ENCODE measurements around the gene TAMALIN. TPM values are rescaled to one million over a fixed set of nuclear protein-coding genes. Genes with fewer than 3 reads are reported as not detected.

The TAMALIN gene
- total RNA-seq, 4 donors from 2014 or later, result 11.5 to 14.5 (median 12.5) TPM

DNA sequence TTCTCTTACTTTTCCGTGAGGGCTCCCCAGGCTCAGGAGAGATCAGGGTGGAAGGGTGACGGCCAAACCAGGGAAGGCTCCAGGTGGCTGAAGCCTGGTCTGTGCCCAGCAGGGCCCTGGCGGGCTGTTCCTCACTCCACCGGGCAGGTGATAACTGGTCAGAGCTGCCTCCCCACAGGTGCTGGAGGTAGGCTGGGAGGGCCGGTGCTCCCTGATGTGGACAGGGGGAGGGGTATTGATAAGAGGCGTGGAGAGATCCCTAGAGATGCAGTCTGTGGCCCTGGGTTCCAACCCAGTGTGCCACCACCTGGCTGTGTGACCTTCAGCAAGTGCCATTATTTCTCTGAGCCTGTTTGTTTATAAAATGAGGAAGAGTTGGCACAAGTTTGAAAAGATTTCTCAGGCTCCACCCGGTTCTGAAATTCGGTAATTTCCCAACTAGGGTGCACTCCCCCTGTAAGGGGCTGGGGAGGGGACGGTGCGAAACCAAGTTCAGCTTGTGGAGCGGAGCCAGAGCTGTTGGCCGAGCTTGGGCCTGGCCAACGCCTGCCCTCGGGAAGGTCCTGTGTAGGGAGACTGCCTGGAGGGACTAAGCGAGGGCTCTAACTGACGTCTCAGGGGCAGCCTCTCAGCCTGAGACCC lies 43.5 kb downstream of the TAMALIN start:
- DNase-seq (ENCODE audit: low spot score in 2 of 2), result peak in 1 of 2 donors; percentile 88
- no peaks in the 10 kb centered on the region for H3K27me3 ChIP-seq
- peaks cover 17% of the 10 kb centered on the region for H3K36me3 ChIP-seq
- no peaks in the 10 kb centered on the region for H3K9me3 ChIP-seq
- peaks cover 56% of the 10 kb centered on the region for H3K4me1 ChIP-seq
- 24% methylated on average over 16 of the region's 16 CpGs for WGBS
- peak overlapping the region; percentile 95 for H3K27ac ChIP-seq
- TF ChIP-seq POLR2AphosphoS5 (IDR thresholded peaks at IDR 0.05), result peak in 1 of 3 donors; percentile 54
- no peak for TF ChIP-seq EP300 (IDR thresholded peaks at IDR 0.05)
- TF ChIP-seq, protein P1, sequence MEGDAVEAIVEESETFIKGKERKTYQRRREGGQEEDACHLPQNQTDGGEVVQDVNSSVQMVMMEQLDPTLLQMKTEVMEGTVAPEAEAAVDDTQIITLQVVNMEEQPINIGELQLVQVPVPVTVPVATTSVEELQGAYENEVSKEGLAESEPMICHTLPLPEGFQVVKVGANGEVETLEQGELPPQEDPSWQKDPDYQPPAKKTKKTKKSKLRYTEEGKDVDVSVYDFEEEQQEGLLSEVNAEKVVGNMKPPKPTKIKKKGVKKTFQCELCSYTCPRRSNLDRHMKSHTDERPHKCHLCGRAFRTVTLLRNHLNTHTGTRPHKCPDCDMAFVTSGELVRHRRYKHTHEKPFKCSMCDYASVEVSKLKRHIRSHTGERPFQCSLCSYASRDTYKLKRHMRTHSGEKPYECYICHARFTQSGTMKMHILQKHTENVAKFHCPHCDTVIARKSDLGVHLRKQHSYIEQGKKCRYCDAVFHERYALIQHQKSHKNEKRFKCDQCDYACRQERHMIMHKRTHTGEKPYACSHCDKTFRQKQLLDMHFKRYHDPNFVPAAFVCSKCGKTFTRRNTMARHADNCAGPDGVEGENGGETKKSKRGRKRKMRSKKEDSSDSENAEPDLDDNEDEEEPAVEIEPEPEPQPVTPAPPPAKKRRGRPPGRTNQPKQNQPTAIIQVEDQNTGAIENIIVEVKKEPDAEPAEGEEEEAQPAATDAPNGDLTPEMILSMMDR (IDR thresholded peaks at IDR 0.05), result no peak
- H3K4me3 ChIP-seq, result peak overlapping the region; percentile 74

GRCh38 chr12:52050758-52051541 lies 44.2 kb downstream of the TAMALIN start, which contains the start of gene NR4A1:
TSS of gene NR4A1 (plus strand) at chr12:52051442. CDS start at chr12:52054329, 2,887 bp downstream.
- Histone ChIP-seq H3K4me1 (peaks cover 53% of the 10 kb centered on the region), H3K4me3 (peak within 1 kb of the TSS; percentile 74), H3K36me3 (peaks cover 21% of the 10 kb centered on the region), H3K27me3 (no peaks in the 10 kb centered on the region), H3K9me3 (no peaks in the 10 kb centered on the region), H3K27ac (peak within 1 kb of the TSS; percentile 95)
- peak; percentile 99 for DNase-seq (ENCODE audit: low spot score in 2 of 2)
- WGBS, result 0% methylated on average over 17 of the region's 77 CpGs
- TF ChIP-seq POLR2A (IDR thresholded peaks at IDR 0.05) (peak; percentile 92 to 99), EP300 (IDR thresholded peaks at IDR 0.05) (peak; percentile 95), POLR2AphosphoS5 (IDR thresholded peaks at IDR 0.05) (peak; percentile 91 to 93 (median 92))
- TF ChIP-seq, protein P1 (IDR thresholded peaks at IDR 0.05), result peak in 1 of 2 donors; percentile 12

- H3K4me3 ChIP-seq, result peak overlapping the region; percentile 74
- H3K36me3 ChIP-seq, result peaks cover 37% of the 10 kb centered on the region
- H3K4me1 ChIP-seq, result peaks cover 40% of the 10 kb centered on the region
- 56% methylated on average over 7 of the region's 7 CpGs for WGBS
- TF ChIP-seq POLR2AphosphoS5 (IDR thresholded peaks at IDR 0.05) (no peak), EP300 (IDR thresholded peaks at IDR 0.05) (no peak), POLR2A (IDR thresholded peaks at IDR 0.05) (no peak)
- TF ChIP-seq, protein P1 (IDR thresholded peaks at IDR 0.05), result no peak
- no peaks in the 10 kb centered on the region for H3K9me3 ChIP-seq
- H3K27me3 ChIP-seq, result no peaks in the 10 kb centered on the region
- H3K27ac ChIP-seq, result peak overlapping the region; percentile 95
- no peak for DNase-seq (ENCODE audit: low spot score in 2 of 2)
Observed at GRCh38 chr12:52052468-52053186, 45.9 kb downstream of the TAMALIN start.

GRCh38 chr12:52053536-52054209 lies 46.9 kb downstream of the TAMALIN start:
- H3K27me3 ChIP-seq, result no peaks in the 10 kb centered on the region
- H3K4me1 ChIP-seq, result peaks cover 40% of the 10 kb centered on the region
- WGBS, result 59% methylated on average over 6 of the region's 9 CpGs
- no peak for DNase-seq (ENCODE audit: low spot score in 2 of 2)
- no peaks in the 10 kb centered on the region for H3K9me3 ChIP-seq
- peak overlapping the region; percentile 74 for H3K4me3 ChIP-seq
- peak overlapping the region; percentile 95 for H3K27ac ChIP-seq
- peaks cover 46% of the 10 kb centered on the region for H3K36me3 ChIP-seq
- TF ChIP-seq POLR2AphosphoS5 (IDR thresholded peaks at IDR 0.05), result no peak

DNA sequence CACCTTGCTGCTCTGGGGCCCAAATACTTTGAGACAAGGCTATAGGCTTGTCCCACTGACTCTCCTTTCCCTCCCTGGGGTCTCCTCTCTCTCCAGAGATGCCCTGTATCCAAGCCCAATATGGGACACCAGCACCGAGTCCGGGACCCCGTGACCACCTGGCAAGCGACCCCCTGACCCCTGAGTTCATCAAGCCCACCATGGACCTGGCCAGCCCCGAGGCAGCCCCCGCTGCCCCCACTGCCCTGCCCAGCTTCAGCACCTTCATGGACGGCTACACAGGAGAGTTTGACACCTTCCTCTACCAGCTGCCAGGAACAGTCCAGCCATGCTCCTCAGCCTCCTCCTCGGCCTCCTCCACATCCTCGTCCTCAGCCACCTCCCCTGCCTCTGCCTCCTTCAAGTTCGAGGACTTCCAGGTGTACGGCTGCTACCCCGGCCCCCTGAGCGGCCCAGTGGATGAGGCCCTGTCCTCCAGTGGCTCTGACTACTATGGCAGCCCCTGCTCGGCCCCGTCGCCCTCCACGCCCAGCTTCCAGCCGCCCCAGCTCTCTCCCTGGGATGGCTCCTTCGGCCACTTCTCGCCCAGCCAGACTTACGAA lies 47.6 kb downstream of the TAMALIN start:
- 91% methylated on average over 21 of the region's 21 CpGs for WGBS

More for the DNA sequence above, 47.6 kb downstream of the TAMALIN start:
- Histone ChIP-seq H3K4me1 (peaks cover 40% of the 10 kb centered on the region), H3K9me3 (no peaks in the 10 kb centered on the region), H3K4me3 (peak overlapping the region; percentile 74), H3K36me3 (peaks cover 50% of the 10 kb centered on the region), H3K27ac (peak overlapping the region; percentile 95), H3K27me3 (no peaks in the 10 kb centered on the region)
- TF ChIP-seq, protein P1 (IDR thresholded peaks at IDR 0.05), result no peak
- no peak for TF ChIP-seq POLR2AphosphoS5 (IDR thresholded peaks at IDR 0.05)
- no peak for TF ChIP-seq POLR2A (IDR thresholded peaks at IDR 0.05)
- TF ChIP-seq EP300 (IDR thresholded peaks at IDR 0.05), result no peak
- DNase-seq (ENCODE audit: low spot score in 2 of 2), result no peak

Data from suprapubic skin (tissue), 4 donors.